ENCODE results near the gene AQP12A. TPM values are rescaled to one million over a fixed set of nuclear protein-coding genes. Genes with fewer than 3 reads are reported as not detected.

The AQP12A gene
- total RNA-seq, 1 donor from 2014 or later = not detected

GRCh38 chr2:240714747-240715725, 23.4 kb downstream of the AQP12A start:
- H3K4me1 Mint-ChIP-seq = no peaks in the 10 kb centered on the region
- no peaks in the 10 kb centered on the region for H3K27me3 Mint-ChIP-seq (ENCODE audit: low read depth)
- no peak for TF ChIP-seq CTCF (IDR thresholded peaks at IDR 0.05; ENCODE audit: unreplicated experiment)
- H3K36me3 Mint-ChIP-seq = no peaks in the 10 kb centered on the region
- no peak overlapping the region for H3K4me3 Mint-ChIP-seq
- no peaks in the 10 kb centered on the region for H3K9me3 Mint-ChIP-seq
- no peak overlapping the region for H3K27ac Mint-ChIP-seq
- DNase-seq (ENCODE audit: low spot score in 2 of 2, unreplicated experiment in 2 of 2) = no peak

GRCh38 chr2:240716130-240716798, 24.6 kb downstream of the AQP12A start:
- Mint-ChIP-seq H3K27me3 (ENCODE audit: low read depth) (no peaks in the 10 kb centered on the region), H3K9me3 (no peaks in the 10 kb centered on the region), H3K36me3 (no peaks in the 10 kb centered on the region), H3K4me3 (no peak overlapping the region), H3K4me1 (no peaks in the 10 kb centered on the region), H3K27ac (no peak overlapping the region)
- TF ChIP-seq CTCF (IDR thresholded peaks at IDR 0.05; ENCODE audit: unreplicated experiment) = no peak
- no peak for DNase-seq (ENCODE audit: low spot score in 2 of 2, unreplicated experiment in 2 of 2)

GRCh38 chr2:240717181-240717641, 25.5 kb downstream of the AQP12A start:
- Mint-ChIP-seq H3K9me3 (no peaks in the 10 kb centered on the region), H3K27me3 (ENCODE audit: low read depth) (no peaks in the 10 kb centered on the region), H3K36me3 (no peaks in the 10 kb centered on the region), H3K4me3 (no peak overlapping the region), H3K4me1 (no peaks in the 10 kb centered on the region), H3K27ac (no peak overlapping the region)
- DNase-seq (ENCODE audit: low spot score in 2 of 2, unreplicated experiment in 2 of 2) = no peak
- no peak for TF ChIP-seq CTCF (IDR thresholded peaks at IDR 0.05; ENCODE audit: unreplicated experiment)

GRCh38 chr2:240717681-240718581, 26.3 kb downstream of the AQP12A start:
- no peaks in the 10 kb centered on the region for H3K27me3 Mint-ChIP-seq (ENCODE audit: low read depth)
- H3K9me3 Mint-ChIP-seq = no peaks in the 10 kb centered on the region
- H3K27ac Mint-ChIP-seq = no peak overlapping the region

More at GRCh38 chr2:240717681-240718581, 26.3 kb downstream of the AQP12A start:
- H3K36me3 Mint-ChIP-seq = no peaks in the 10 kb centered on the region
- no peaks in the 10 kb centered on the region for H3K4me1 Mint-ChIP-seq
- DNase-seq (ENCODE audit: low spot score in 2 of 2, unreplicated experiment in 2 of 2) = no peak
- no peak overlapping the region for H3K4me3 Mint-ChIP-seq
- TF ChIP-seq CTCF (IDR thresholded peaks at IDR 0.05; ENCODE audit: unreplicated experiment) = no peak

All from mesothelial cell of epicardium (in vitro differentiated cells).